Suppressor macrophage treated with lipopolysaccharide for 4 hours (primary cell): Measurements from ENCODE around the gene MTNR1A.

Experiments used
- DNase-seq: peaks from one replicate; pipeline ENCODE4 v3.0.0-alpha.2; 2020

Gene MTNR1A

DNA sequence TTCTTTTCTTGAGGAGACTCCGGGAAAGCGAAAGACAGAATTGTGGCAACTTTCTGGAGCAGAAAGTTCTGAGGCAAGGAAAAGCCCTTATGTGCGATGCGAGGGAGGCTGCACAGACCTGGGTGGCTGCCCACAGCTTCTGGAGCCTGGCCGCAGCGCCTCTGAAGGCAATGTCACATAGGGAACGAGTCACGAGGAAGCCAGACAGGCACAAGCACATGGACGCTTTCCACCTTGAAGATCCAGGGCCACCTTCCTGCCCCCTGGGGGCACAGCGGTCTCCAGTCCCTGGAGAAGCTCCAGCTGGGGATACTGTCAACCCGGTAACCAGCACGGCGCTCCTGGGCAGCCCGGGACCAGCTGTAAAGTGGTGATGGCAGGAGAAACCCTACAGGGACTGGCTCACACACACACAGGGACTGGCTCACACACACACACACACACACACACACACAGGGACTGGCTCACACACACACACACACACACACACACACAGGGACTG, 69.8 kb downstream of the MTNR1A start:
- no peak for DNase-seq

DNA sequence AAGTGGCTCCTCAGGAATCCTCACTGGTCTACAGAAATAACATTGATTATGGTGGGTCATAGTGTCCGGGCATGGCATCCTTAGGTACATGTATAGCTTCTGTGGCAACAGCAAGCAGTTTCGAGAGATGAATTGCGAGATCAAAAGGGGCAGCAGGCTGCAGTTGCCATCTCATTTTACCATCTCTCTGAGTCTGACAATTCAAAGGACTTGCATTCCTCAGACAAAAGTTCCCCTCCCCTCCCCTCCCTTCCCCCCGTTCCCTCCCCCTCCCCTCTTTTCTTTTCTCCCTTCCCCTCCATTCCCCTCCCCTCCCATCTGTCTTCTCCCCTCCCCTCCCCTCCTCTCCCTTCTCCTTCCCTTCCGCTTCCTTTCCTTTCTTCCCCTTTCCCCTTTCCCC, 70.2 kb downstream of the MTNR1A start:
- no peak for DNase-seq

DNA sequence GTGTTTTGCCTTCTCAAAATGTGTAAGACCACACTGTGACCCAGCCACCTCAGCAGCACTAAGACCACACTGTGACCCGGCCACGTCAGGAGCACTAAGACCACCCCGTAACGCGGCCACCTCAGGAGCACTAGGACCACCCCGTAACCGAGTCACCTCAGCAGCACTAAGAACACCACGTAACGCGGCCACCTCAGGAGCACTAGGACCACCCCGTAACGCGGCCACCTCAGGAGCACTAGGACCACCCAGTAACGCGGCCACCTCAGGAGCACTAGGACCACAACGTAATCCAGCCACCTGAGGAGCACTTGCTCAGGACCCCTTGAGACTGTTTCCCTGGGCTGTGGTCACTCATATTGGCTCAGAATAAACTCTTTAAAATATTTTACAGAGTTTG, 71.7 kb downstream of the MTNR1A start:
- DNase-seq: no peak
